H1 (cell line): Measurements from ENCODE around the gene IGSF9. TPM values are rescaled to one million over a fixed set of nuclear protein-coding genes. Genes with fewer than 3 reads are reported as not detected.

Experiments used
- CTCF ChIA-PET: fragments of 300-600 bp; sonication (Branson Sonifier 250); formaldehyde crosslinking; loops from one replicate; lab custom pipeline; 2021; ENCODE audit not compliant: partially characterized antibody; lab: Charles Lee
- POLR2A ChIA-PET: fragments of 300-600 bp; sonication (Branson Sonifier 250); formaldehyde crosslinking; loops from one replicate; lab custom pipeline; 2021; ENCODE audit warnings: inconsistent platforms; ENCODE audit not compliant: partially characterized antibody; lab: Charles Lee
- DNase-seq, 2 experiments: peaks; one replicate each; pipeline versions ENCODE4 v3.0.0 to v3.0.0-alpha.2; 2010 to 2022; ENCODE audit warnings: low spot score in 2 of 2, low read depth in 1 of 2, mixed read lengths in 1 of 2
- FAIRE-seq: peaks from 2 replicates; lab custom pipeline; 2011; peaks lifted over from hg19 to GRCh38; lab: Jason Lieb, UNC
- H2AFZ ChIP-seq: 2 replicates; pipeline ENCODE4 v1.8.1; 2012; ENCODE audit warnings: low read length, inconsistent platforms
- H2AK5ac ChIP-seq: 2 replicates; pipeline ENCODE4 v1.6.1; 2013; ENCODE audit warnings: low read depth, low read length
- H2BK120ac ChIP-seq: replicated peaks from 2 replicates; pipeline ENCODE3; 2013; ENCODE audit warnings: low read depth, low read length, inconsistent platforms
- H2BK12ac ChIP-seq: 2 replicates; pipeline ENCODE4 v1.6.1; 2013; ENCODE audit warnings: low read depth, low read length
- H2BK15ac ChIP-seq: 2 replicates; pipeline ENCODE4 v1.6.1; 2013; ENCODE audit warnings: low read length
- H2BK20ac ChIP-seq: 2 replicates; pipeline ENCODE4 v1.6.1; 2013; ENCODE audit warnings: low read length
- H2BK5ac ChIP-seq: 2 replicates; pipeline ENCODE4 v1.6.1; 2013; ENCODE audit warnings: low read depth, low read length
- H3K14ac ChIP-seq: 2 replicates; pipeline ENCODE4 v1.6.1; 2013; ENCODE audit warnings: inconsistent platforms; ENCODE audit not compliant: insufficient read length
- H3K18ac ChIP-seq: 2 replicates; pipeline ENCODE4 v1.6.1; 2013; ENCODE audit warnings: low read length; ENCODE audit errors: extremely low read depth
- H3K23ac ChIP-seq: 2 replicates; pipeline ENCODE4 v1.6.1; 2013; ENCODE audit warnings: inconsistent platforms; ENCODE audit not compliant: insufficient read length
- H3K23me2 ChIP-seq: 2 replicates; pipeline ENCODE4 v1.6.1; 2013; ENCODE audit warnings: low read depth, low read length
- H3K27ac ChIP-seq: 2 replicates; pipeline ENCODE4 v1.6.1; 2011; ENCODE audit warnings: low read depth, low read length, inconsistent platforms
- H3K27me3 ChIP-seq, 4 experiments: replicated peaks in 1 of 4; 1 replicate in 1 of 4; 2 replicates in 3 of 4; pipeline versions ENCODE4 v1.6.1 to v1.8.1; 2011 to 2013; ENCODE audit warnings: low read length in 3 of 4, mild to moderate bottlenecking in 3 of 4, inconsistent platforms in 2 of 4, mixed read lengths in 2 of 4, moderate library complexity in 1 of 4; ENCODE audit not compliant: control insufficient read depth in 3 of 4, insufficient read depth in 3 of 4; ENCODE audit errors: extremely low read depth in 1 of 4
- H3K36me3 ChIP-seq, 4 experiments: 2 replicates each; pipeline versions ENCODE4 v1.6.1 to v1.8.1; 2011 to 2013; ENCODE audit warnings: mild to moderate bottlenecking in 4 of 4, low read length in 3 of 4, moderate library complexity in 2 of 4, control low read depth in 1 of 4, inconsistent platforms in 1 of 4; ENCODE audit not compliant: insufficient read depth in 4 of 4, control insufficient read depth in 2 of 4
- H3K4ac ChIP-seq: replicated peaks from 2 replicates; pipeline ENCODE3; 2013; ENCODE audit warnings: low read length, low read depth, mixed read lengths, inconsistent platforms; ENCODE audit not compliant: insufficient read length
- H3K4me1 ChIP-seq, 4 experiments: replicated peaks in 1 of 4; 1 replicate in 1 of 4; 2 replicates in 3 of 4; pipeline versions ENCODE4 v1.6.1 to v1.8.1; 2011 to 2013; ENCODE audit warnings: low read length in 3 of 4, inconsistent platforms in 2 of 4, mixed read lengths in 1 of 4; ENCODE audit not compliant: insufficient read depth in 4 of 4, control insufficient read depth in 3 of 4
- H3K4me2 ChIP-seq, 2 experiments: 2 replicates each; pipeline versions ENCODE4 v1.6.1 to v1.8.1; 2011 to 2013; ENCODE audit warnings: low read depth in 2 of 2, low read length in 2 of 2, control low read depth in 1 of 2, inconsistent platforms in 1 of 2, mild to moderate bottlenecking in 1 of 2; ENCODE audit not compliant: insufficient read depth in 1 of 2
- H3K4me3 ChIP-seq, 4 experiments: fragments of 200-600, 300-600 bp in 1 of 4; sonication (generic), shearing (Covaris generic), sonication (Bioruptor Twin) in 1 of 4; 2 replicates each; pipeline versions ENCODE4 v1.5.1 to v1.8.1; 2011 to 2016; ENCODE audit warnings: low read length in 4 of 4, low read depth in 3 of 4, control low read depth in 2 of 4, inconsistent platforms in 2 of 4, mild to moderate bottlenecking in 2 of 4, mixed read lengths in 1 of 4, moderate library complexity in 1 of 4; ENCODE audit not compliant: insufficient read depth in 2 of 4; ENCODE audit errors: extremely low read depth in 1 of 4
- H3K56ac ChIP-seq: replicated peaks from 2 replicates; pipeline ENCODE3; 2013; ENCODE audit warnings: low read depth, mild to moderate bottlenecking, mixed read lengths, low read length, inconsistent platforms; ENCODE audit not compliant: insufficient read length
- H3K79me1 ChIP-seq: 2 replicates; pipeline ENCODE4 v1.6.1; 2013; ENCODE audit warnings: low read depth, low read length, control low read depth
- H3K79me2 ChIP-seq, 2 experiments: 2 replicates each; pipeline versions ENCODE4 v1.6.1 to v1.8.1; 2012 to 2013; ENCODE audit warnings: low read length in 2 of 2, mild to moderate bottlenecking in 2 of 2, inconsistent platforms in 1 of 2; ENCODE audit not compliant: insufficient read depth in 2 of 2, control insufficient read depth in 1 of 2
- H3K9ac ChIP-seq, 4 experiments: replicated peaks in 1 of 4; 1 replicate in 1 of 4; 2 replicates in 3 of 4; pipeline versions ENCODE4 v1.6.1 to v1.8.1; 2011 to 2013; ENCODE audit warnings: low read depth in 3 of 4, low read length in 3 of 4, control low read depth in 2 of 4, mild to moderate bottlenecking in 2 of 4, moderate library complexity in 2 of 4, inconsistent platforms in 1 of 4; ENCODE audit errors: extremely low read depth in 1 of 4
- H3K9me3 ChIP-seq, 2 experiments: 2 replicates each; pipeline versions ENCODE4 v1.6.1 to v1.8.1; 2012 to 2013; ENCODE audit warnings: mild to moderate bottlenecking in 2 of 2, moderate library complexity in 2 of 2, control low read depth in 1 of 2, inconsistent platforms in 1 of 2, low read depth in 1 of 2, low read length in 1 of 2, mixed read lengths in 1 of 2; ENCODE audit not compliant: insufficient read depth in 2 of 2
- H4K20me1 ChIP-seq, 2 experiments: replicated peaks in 1 of 2; 2 replicates each; pipeline versions ENCODE3 to v1.8.1; 2011 to 2013; ENCODE audit warnings: inconsistent platforms in 2 of 2, low read length in 2 of 2, mild to moderate bottlenecking in 1 of 2; ENCODE audit not compliant: insufficient read depth in 2 of 2, control insufficient read depth in 1 of 2
- H4K5ac ChIP-seq: 2 replicates; pipeline ENCODE4 v1.6.1; 2013; ENCODE audit warnings: low read length, low read depth, mixed read lengths, inconsistent platforms; ENCODE audit not compliant: insufficient read length
- H4K8ac ChIP-seq: 2 replicates; pipeline ENCODE4 v1.8.0; 2013; ENCODE audit warnings: mild to moderate bottlenecking, moderate library complexity, low read length, inconsistent platforms; ENCODE audit not compliant: insufficient read depth; ENCODE audit errors: extremely low read depth
- H4K91ac ChIP-seq: replicated peaks from 2 replicates; pipeline ENCODE3; 2013; ENCODE audit warnings: low read length, mixed read lengths, inconsistent platforms; ENCODE audit not compliant: insufficient read length
- ATF3 ChIP-seq: IDR thresholded peaks from 2 replicates; pipeline ENCODE4 v1.6.1; 2011; ENCODE audit warnings: low read depth, mild to moderate bottlenecking, low read length; ENCODE audit not compliant: insufficient read depth
- CBX5 ChIP-seq: fragments of 300-800, 300-1000 bp; sonication (generic); IDR thresholded peaks from 2 replicates; pipeline ENCODE4 v1.7.1; 2016; ENCODE audit warnings: antibody characterized with exemption, low read length, low read depth
- CREB1 ChIP-seq: IDR thresholded peaks from 2 replicates; pipeline ENCODE4 v1.6.1; 2012; ENCODE audit warnings: inconsistent platforms
- EGR1 ChIP-seq: IDR thresholded peaks from 2 replicates; pipeline ENCODE4 v1.6.1; 2011; ENCODE audit warnings: low read depth, low read length, borderline replicate concordance
- GABPA ChIP-seq: IDR thresholded peaks from 2 replicates; pipeline ENCODE4 v1.6.1; 2011; ENCODE audit warnings: mild to moderate bottlenecking, low read length, moderate library complexity, borderline replicate concordance; ENCODE audit not compliant: insufficient read depth
- GTF2F1 ChIP-seq: IDR thresholded peaks from 2 replicates; pipeline ENCODE4 v1.6.1; 2012; ENCODE audit warnings: low read depth, low read length, improper control_type of control experiment, borderline replicate concordance
- HDAC2 ChIP-seq, 2 experiments: fragments of 300-600 bp in 1 of 2; sonication (generic) in 1 of 2; IDR thresholded peaks; 2 replicates each; pipeline ENCODE4 v1.6.1; 2011 to 2012; ENCODE audit warnings: low read depth in 2 of 2, low read length in 2 of 2, mild to moderate bottlenecking in 2 of 2, moderate library complexity in 2 of 2, borderline replicate concordance in 1 of 2, inconsistent platforms in 1 of 2
- JUND ChIP-seq: IDR thresholded peaks from 2 replicates; pipeline ENCODE4 v1.6.1; 2011; ENCODE audit warnings: mild to moderate bottlenecking, improper control_type of control experiment, low read length
- KDM4A ChIP-seq: IDR thresholded peaks from one replicate; pipeline ENCODE4 v1.7.1; 2012; ENCODE audit warnings: low read depth, mild to moderate bottlenecking, moderate library complexity, low read length, inconsistent platforms; ENCODE audit not compliant: severe bottlenecking
- POLR2AphosphoS5 ChIP-seq: IDR thresholded peaks from 2 replicates; pipeline ENCODE4 v1.6.1; 2011; ENCODE audit warnings: low read depth, low read length
- POU5F1 ChIP-seq: IDR thresholded peaks from 2 replicates; pipeline ENCODE4 v1.6.1; 2011; ENCODE audit warnings: low read depth, mild to moderate bottlenecking, low read length, moderate library complexity
- RFX5 ChIP-seq: IDR thresholded peaks from 2 replicates; pipeline ENCODE4 v1.6.1; 2011; ENCODE audit warnings: low read depth, low read length, improper control_type of control experiment, borderline replicate concordance
- SIRT6 ChIP-seq: IDR thresholded peaks from one replicate; pipeline ENCODE4 v1.7.1; 2012; ENCODE audit warnings: low read length, inconsistent platforms
- SP2 ChIP-seq: IDR thresholded peaks from 2 replicates; pipeline ENCODE4 v1.6.1; 2012; ENCODE audit warnings: mild to moderate bottlenecking, low read length, inconsistent platforms
- SP4 ChIP-seq: IDR thresholded peaks from 2 replicates; pipeline ENCODE4 v1.6.1; 2012; ENCODE audit warnings: low read length, inconsistent platforms
- WGBS, 2 experiments: shearing (Covaris generic) in 1 of 2; methylation state at CpG; one replicate each; pipeline versions ENCODE4 v1.1.6 to v1.1.7; 2013 to 2015; ENCODE audit warnings: low lambda C conversion rate in 2 of 2, mixed read lengths in 2 of 2, inconsistent platforms in 1 of 2, low coverage in 1 of 2, missing lambda C conversion rate in 1 of 2; ENCODE audit not compliant: insufficient replicate concordance in 2 of 2, insufficient coverage in 1 of 2, insufficient read length in 1 of 2; ENCODE audit errors: extremely low coverage in 1 of 2, missing lambda C conversion rate in 1 of 2; 5-methylcytosine and 5-hydroxymethylcytosine counted together
- polyA plus RNA-seq, 7 experiments: library from polyadenylated mRNA; depleted of rRNA in 3 of 7; stranded (reverse) in 5 of 7; unstranded in 2 of 7; fragments of >200 nt in 5 of 7; fragments of 200-250 nt in 2 of 7; gene quantifications; 1 replicate in 5 of 7; 2 replicates in 1 of 7; 4 replicates in 1 of 7; pipeline versions ENCODE4 v1.2.1 to v1.2.3, GENCODE V29; 2011 to 2013; ENCODE audit warnings: missing spikeins in 2 of 7, mixed read lengths in 2 of 7
- total RNA-seq: library from RNA; stranded (reverse); fragmentation: NEBNext Ultra II Directional; extraction: Animal tissue kit (Norgen Biotek cat#: 25700); gene quantifications from 2 replicates; pipeline ENCODE4 v1.2.1, GENCODE V29; 2021

The IGSF9 gene
- total and polyA plus RNA-seq, 2 of the 8 experiments (the other 6 are each of a cell fraction or from before 2014, with no cell fraction given), result 10.9 to 28.1 TPM

- no peaks in the 10 kb centered on the region for H3K27me3 ChIP-seq
- CTCF ChIA-PET, result interaction anchor here (0.7 to 8.9 kb wide), 3 partner anchors 17 to 523 kb away, joined by 3 to 98 read pairs (median 3); no protein-coding TSS in a partner anchor
- TF ChIP-seq GABPA (no peak), POU5F1 (no peak), ATF3 (no peak), JUND (no peak), RFX5 (no peak), GTF2F1 (no peak), HDAC2 (IDR thresholded peaks at IDR 0.05; ENCODE audit: borderline replicate concordance in 1 of 2, low read depth in 2 of 2, low read length in 2 of 2) (no peak), CREB1 (no peak), SP4 (no peak), CBX5 (no peak), KDM4A (no peak), SIRT6 (no peak), EGR1 (no peak), POLR2AphosphoS5 (no peak), SP2 (no peak)
These were observed 41.8 kb upstream of the IGSF9 start for GRCh38 chr1:159987186-159987585.

More at GRCh38 chr1:159987186-159987585, 41.8 kb upstream of the IGSF9 start:
- H4K5ac ChIP-seq, result no peak overlapping the region
- H3K4ac ChIP-seq, result no peak overlapping the region
- no peaks in the 10 kb centered on the region for H3K36me3 ChIP-seq
- peaks cover 0 to 5% of the 10 kb centered on the region in 2 experiments; a peak in 1 of 4 replicates for H3K9me3 ChIP-seq
- H2BK120ac ChIP-seq, result no peak overlapping the region
- POLR2A ChIA-PET, result interaction anchor here (1.1 kb wide), 1 partner anchor 41 kb away, joined by 3 read pairs; the partner anchor contains the start of gene IGSF9
- no peak overlapping the region for H4K91ac ChIP-seq
- no peak overlapping the region for H4K8ac ChIP-seq
- no peaks in the 10 kb centered on the region for H3K79me1 ChIP-seq
- H3K4me2 ChIP-seq, result no peak overlapping the region
- H4K20me1 ChIP-seq, result no peaks in the 10 kb centered on the region
- H3K56ac ChIP-seq, result no peak overlapping the region
- no peak overlapping the region for H2AFZ ChIP-seq
- H3K23me2 ChIP-seq, result no peaks in the 10 kb centered on the region; the same call in 1 of the 2 replicates
- H3K27ac ChIP-seq, result no peak overlapping the region
- no peak overlapping the region for H2BK12ac ChIP-seq
- H2BK15ac ChIP-seq, result no peak overlapping the region
- FAIRE-seq, result no peak
- no peak overlapping the region for H3K9ac ChIP-seq
- no peak overlapping the region for H3K18ac ChIP-seq
- H3K4me3 ChIP-seq, result no peak overlapping the region
- no peaks in the 10 kb centered on the region for H3K79me2 ChIP-seq
- H3K23ac ChIP-seq, result no peak overlapping the region
- no peak overlapping the region for H3K14ac ChIP-seq
- H2BK5ac ChIP-seq, result no peak overlapping the region
- H2BK20ac ChIP-seq, result no peak overlapping the region
- 94% methylated on average over 4 of the region's 4 CpGs; no CpG with 5 or more reads in 1 of the 2 experiments for WGBS, 2 experiments
- no peak overlapping the region for H2AK5ac ChIP-seq
- DNase-seq, result peak in 1 of 2 experiments; percentile 23
- H3K4me1 ChIP-seq, result 0 out of 7 replicates have a peak, but pooled peaks cover 0 to 2% (median 0%) of the 10 kb centered on the region in 4 experiments
